ENCODE measurements around the gene NAA60. TPM values are rescaled to one million over a fixed set of nuclear protein-coding genes. Genes with fewer than 3 reads are reported as not detected.

NAA60 gene
- total and polyA plus RNA-seq, 9 of the 15 experiments (the other 6 are each of a cell fraction or from before 2014, with no cell fraction given): 2.1 to 49.4 (median 10.3) TPM

DNA sequence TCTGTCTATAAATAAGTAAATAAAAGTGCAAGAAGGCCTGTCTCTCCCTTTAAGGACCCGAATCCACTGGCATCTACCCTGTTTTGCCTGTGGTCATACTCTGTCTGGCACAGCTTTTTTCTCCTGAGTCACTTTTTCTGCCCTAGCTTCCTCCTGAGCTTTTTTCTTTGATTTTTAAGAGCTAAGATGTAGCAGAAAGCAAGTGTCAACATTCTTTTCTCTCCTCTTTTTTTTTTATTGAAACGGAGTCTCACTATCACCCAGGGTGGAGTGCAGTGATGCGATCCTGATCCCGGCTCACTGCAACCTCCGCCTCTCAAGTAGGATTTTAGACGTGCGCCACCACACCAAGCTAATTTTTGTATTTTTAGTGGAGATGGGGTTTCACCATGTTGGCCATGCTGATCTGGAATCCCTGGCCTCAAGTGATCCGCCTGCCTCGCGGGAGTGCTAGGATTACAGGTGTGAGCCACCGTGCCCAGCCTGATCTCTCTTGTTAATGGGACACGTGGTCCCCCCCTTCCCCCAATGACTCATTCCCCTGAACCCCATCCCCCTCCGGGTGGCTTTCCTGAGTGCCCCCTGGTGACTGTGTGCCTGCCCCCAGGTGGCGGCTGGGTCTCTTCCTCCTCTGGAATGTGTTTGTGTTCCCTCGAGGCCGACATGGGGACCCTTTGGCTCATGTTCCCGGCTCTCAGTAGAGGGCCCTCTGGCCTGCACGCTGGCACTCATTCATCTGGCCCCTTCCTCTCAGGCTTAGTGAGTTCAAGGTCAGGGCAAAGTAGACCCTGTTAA is 37.6 kb downstream of the NAA60 start (continued):
- TF ChIP-seq ZNF699 (CRISPR knock-in tag; IDR thresholded peaks at IDR 0.05; ENCODE audit: insufficient replicate concordance): no peak
- TF ChIP-seq, protein P1, sequence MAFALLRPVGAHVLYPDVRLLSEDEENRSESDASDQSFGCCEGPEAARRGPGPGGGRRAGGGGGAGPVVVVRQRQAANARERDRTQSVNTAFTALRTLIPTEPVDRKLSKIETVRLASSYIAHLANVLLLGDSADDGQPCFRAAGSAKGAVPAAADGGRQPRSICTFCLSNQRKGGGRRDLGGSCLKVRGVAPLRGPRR (CRISPR knock-in tag; IDR thresholded peaks at IDR 0.05): no peak
- TF ChIP-seq, protein P2, sequence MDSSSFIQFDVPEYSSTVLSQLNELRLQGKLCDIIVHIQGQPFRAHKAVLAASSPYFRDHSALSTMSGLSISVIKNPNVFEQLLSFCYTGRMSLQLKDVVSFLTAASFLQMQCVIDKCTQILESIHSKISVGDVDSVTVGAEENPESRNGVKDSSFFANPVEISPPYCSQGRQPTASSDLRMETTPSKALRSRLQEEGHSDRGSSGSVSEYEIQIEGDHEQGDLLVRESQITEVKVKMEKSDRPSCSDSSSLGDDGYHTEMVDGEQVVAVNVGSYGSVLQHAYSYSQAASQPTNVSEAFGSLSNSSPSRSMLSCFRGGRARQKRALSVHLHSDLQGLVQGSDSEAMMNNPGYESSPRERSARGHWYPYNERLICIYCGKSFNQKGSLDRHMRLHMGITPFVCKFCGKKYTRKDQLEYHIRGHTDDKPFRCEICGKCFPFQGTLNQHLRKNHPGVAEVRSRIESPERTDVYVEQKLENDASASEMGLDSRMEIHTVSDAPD (CRISPR knock-in tag; IDR thresholded peaks at IDR 0.05): no peak
- TF ChIP-seq, protein P3, sequence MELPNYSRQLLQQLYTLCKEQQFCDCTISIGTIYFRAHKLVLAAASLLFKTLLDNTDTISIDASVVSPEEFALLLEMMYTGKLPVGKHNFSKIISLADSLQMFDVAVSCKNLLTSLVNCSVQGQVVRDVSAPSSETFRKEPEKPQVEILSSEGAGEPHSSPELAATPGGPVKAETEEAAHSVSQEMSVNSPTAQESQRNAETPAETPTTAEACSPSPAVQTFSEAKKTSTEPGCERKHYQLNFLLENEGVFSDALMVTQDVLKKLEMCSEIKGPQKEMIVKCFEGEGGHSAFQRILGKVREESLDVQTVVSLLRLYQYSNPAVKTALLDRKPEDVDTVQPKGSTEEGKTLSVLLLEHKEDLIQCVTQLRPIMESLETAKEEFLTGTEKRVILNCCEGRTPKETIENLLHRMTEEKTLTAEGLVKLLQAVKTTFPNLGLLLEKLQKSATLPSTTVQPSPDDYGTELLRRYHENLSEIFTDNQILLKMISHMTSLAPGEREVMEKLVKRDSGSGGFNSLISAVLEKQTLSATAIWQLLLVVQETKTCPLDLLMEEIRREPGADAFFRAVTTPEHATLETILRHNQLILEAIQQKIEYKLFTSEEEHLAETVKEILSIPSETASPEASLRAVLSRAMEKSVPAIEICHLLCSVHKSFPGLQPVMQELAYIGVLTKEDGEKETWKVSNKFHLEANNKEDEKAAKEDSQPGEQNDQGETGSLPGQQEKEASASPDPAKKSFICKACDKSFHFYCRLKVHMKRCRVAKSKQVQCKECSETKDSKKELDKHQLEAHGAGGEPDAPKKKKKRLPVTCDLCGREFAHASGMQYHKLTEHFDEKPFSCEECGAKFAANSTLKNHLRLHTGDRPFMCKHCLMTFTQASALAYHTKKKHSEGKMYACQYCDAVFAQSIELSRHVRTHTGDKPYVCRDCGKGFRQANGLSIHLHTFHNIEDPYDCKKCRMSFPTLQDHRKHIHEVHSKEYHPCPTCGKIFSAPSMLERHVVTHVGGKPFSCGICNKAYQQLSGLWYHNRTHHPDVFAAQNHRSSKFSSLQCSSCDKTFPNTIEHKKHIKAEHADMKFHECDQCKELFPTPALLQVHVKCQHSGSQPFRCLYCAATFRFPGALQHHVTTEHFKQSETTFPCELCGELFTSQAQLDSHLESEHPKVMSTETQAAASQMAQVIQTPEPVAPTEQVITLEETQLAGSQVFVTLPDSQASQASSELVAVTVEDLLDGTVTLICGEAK (IDR thresholded peaks at IDR 0.05): no peak
- TF ChIP-seq, protein P3 (CRISPR knock-in tag; IDR thresholded peaks at IDR 0.05): no peak
- no peak for TF ChIP-seq ZNF146 (CRISPR knock-in tag; IDR thresholded peaks at IDR 0.05; ENCODE audit: unreplicated experiment)
- TF ChIP-seq, protein P4, sequence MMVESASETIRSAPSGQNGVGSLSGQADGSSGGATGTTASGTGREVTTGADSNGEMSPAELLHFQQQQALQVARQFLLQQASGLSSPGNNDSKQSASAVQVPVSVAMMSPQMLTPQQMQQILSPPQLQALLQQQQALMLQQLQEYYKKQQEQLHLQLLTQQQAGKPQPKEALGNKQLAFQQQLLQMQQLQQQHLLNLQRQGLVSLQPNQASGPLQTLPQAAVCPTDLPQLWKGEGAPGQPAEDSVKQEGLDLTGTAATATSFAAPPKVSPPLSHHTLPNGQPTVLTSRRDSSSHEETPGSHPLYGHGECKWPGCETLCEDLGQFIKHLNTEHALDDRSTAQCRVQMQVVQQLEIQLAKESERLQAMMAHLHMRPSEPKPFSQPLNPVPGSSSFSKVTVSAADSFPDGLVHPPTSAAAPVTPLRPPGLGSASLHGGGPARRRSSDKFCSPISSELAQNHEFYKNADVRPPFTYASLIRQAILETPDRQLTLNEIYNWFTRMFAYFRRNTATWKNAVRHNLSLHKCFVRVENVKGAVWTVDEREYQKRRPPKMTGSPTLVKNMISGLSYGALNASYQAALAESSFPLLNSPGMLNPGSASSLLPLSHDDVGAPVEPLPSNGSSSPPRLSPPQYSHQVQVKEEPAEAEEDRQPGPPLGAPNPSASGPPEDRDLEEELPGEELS (CRISPR knock-in tag; IDR thresholded peaks at IDR 0.05; ENCODE audit: borderline replicate concordance): no peak
- no peak for TF ChIP-seq TCFL5 (CRISPR knock-in tag; conservative IDR thresholded peaks at IDR 0.05)
- TF ChIP-seq, protein P5, sequence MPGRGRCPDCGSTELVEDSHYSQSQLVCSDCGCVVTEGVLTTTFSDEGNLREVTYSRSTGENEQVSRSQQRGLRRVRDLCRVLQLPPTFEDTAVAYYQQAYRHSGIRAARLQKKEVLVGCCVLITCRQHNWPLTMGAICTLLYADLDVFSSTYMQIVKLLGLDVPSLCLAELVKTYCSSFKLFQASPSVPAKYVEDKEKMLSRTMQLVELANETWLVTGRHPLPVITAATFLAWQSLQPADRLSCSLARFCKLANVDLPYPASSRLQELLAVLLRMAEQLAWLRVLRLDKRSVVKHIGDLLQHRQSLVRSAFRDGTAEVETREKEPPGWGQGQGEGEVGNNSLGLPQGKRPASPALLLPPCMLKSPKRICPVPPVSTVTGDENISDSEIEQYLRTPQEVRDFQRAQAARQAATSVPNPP (IDR thresholded peaks at IDR 0.05; ENCODE audit: borderline replicate concordance, insufficient read depth, insufficient read length): no peak
- TF ChIP-seq SIN3B (IDR thresholded peaks at IDR 0.05; ENCODE audit: low read depth): no peak
